GM23338 (cell line): ENCODE measurements around the gene CACNA1C. TPM values are rescaled to one million over a fixed set of nuclear protein-coding genes. Genes with fewer than 3 reads are reported as not detected.

Experiments
- ATAC-seq: fragments of 200-7000 bp; cut with Tn5 transposase; 3 replicates; pipeline ENCODE4 v1.9.1; 2020
- DNase-seq: peaks from one replicate; pipeline ENCODE4 v3.0.0-alpha.2; 2015; ENCODE audit warnings: low spot score
- H2AFZ ChIP-seq: fragments of 200-600 bp; sonication (generic); 2 replicates; pipeline ENCODE4 v1.8.0; 2016; ENCODE audit warnings: antibody characterized with exemption, mild to moderate bottlenecking, moderate library complexity
- H3F3A ChIP-seq: fragments of 200-600 bp; sonication (generic); replicated peaks from 2 replicates; pipeline ENCODE4 v1.8.0; 2017; ENCODE audit warnings: antibody characterized with exemption, mixed run types, low read depth
- H3K27ac ChIP-seq: fragments of 200-600 bp; sonication (generic); 2 replicates; pipeline ENCODE4 v1.6.1; 2016; ENCODE audit warnings: low read depth
- H3K27me3 ChIP-seq: fragments of 200-600 bp; sonication (generic); 2 replicates; pipeline ENCODE4 v1.8.0; 2016; ENCODE audit warnings: mild to moderate bottlenecking, mixed run types, moderate library complexity; ENCODE audit not compliant: insufficient read depth
- H3K36me3 ChIP-seq: fragments of 200-600 bp; sonication (generic); 2 replicates; pipeline ENCODE4 v1.8.0; 2016; ENCODE audit warnings: mild to moderate bottlenecking; ENCODE audit not compliant: insufficient read depth
- H3K4me1 ChIP-seq: fragments of 200-600 bp; sonication (generic); 2 replicates; pipeline ENCODE4 v1.8.0; 2016; ENCODE audit warnings: mild to moderate bottlenecking, moderate library complexity; ENCODE audit not compliant: insufficient read depth
- H3K4me2 ChIP-seq: fragments of 200-600 bp; sonication (generic); 2 replicates; pipeline ENCODE4 v1.7.1; 2017; ENCODE audit warnings: mixed run types
- H3K4me3 ChIP-seq: fragments of 200-600 bp; sonication (generic); 2 replicates; pipeline ENCODE4 v1.6.1; 2016; ENCODE audit warnings: mixed run types
- H3K79me2 ChIP-seq: fragments of 200-600 bp; sonication (generic); replicated peaks from 2 replicates; pipeline ENCODE4 v1.8.0; 2017; ENCODE audit warnings: mild to moderate bottlenecking; ENCODE audit not compliant: insufficient read depth
- H3K9me2 ChIP-seq: fragments of 200-600 bp; sonication (generic); 2 replicates; pipeline ENCODE4 v1.8.0; 2017; ENCODE audit not compliant: insufficient read depth
- H4K20me1 ChIP-seq: fragments of 200-600 bp; sonication (generic); replicated peaks from 2 replicates; pipeline ENCODE4 v1.8.0; 2017; ENCODE audit warnings: mild to moderate bottlenecking; ENCODE audit not compliant: insufficient read depth
- H3K27ac Mint-ChIP-seq: 2 replicates; pipeline ENCODE4 v1.8.0; 2020; ENCODE audit warnings: inconsistent platforms, mild to moderate bottlenecking, moderate library complexity, mixed read lengths
- H3K27me3 Mint-ChIP-seq: 3 replicates; pipeline ENCODE4 v1.8.0; 2022; ENCODE audit warnings: low read depth, mild to moderate bottlenecking, moderate library complexity, mixed read lengths, inconsistent platforms; ENCODE audit not compliant: insufficient read depth, poor library complexity
- H3K36me3 Mint-ChIP-seq: 3 replicates; pipeline ENCODE4 v1.8.0; 2021; ENCODE audit warnings: low read depth, mild to moderate bottlenecking, inconsistent platforms, moderate library complexity, mixed read lengths
- H3K4me1 Mint-ChIP-seq: 3 replicates; pipeline ENCODE4 v1.8.0; 2020; ENCODE audit warnings: mild to moderate bottlenecking, inconsistent platforms, mixed read lengths
- H3K4me3 Mint-ChIP-seq: 3 replicates; pipeline ENCODE4 v1.8.0; 2021; ENCODE audit warnings: moderate library complexity, mild to moderate bottlenecking, inconsistent platforms, mixed read lengths
- H3K9me3 Mint-ChIP-seq: 3 replicates; pipeline ENCODE4 v1.8.0; 2020; ENCODE audit warnings: moderate library complexity, mild to moderate bottlenecking, inconsistent platforms, mixed read lengths
- CTCF ChIP-seq, 2 experiments: fragments of 200-600 bp in 1 of 2; sonication (generic) in 1 of 2; conservative IDR thresholded peaks; 2 replicates each; pipeline versions ENCODE4 v1.5.1 to v1.6.1; 2016 to 2017; ENCODE audit warnings: antibody characterized with exemption in 2 of 2, low read depth in 2 of 2, mild to moderate bottlenecking in 2 of 2, moderate library complexity in 1 of 2
- EZH2 ChIP-seq: fragments of 200-600 bp; sonication (generic); IDR thresholded peaks from one replicate; pipeline ENCODE4 v1.8.0; 2017; ENCODE audit warnings: antibody characterized with exemption, mild to moderate bottlenecking, low read depth; ENCODE audit not compliant: unreplicated experiment
- EZH2phosphoT487 ChIP-seq: fragments of 200-600 bp; sonication (generic); IDR thresholded peaks from one replicate; pipeline ENCODE4 v1.8.1; 2018; ENCODE audit warnings: antibody characterized with exemption; ENCODE audit not compliant: unreplicated experiment
- JUNB ChIP-seq: IDR thresholded peaks from one replicate; pipeline ENCODE4 v1.6.1; 2016; ENCODE audit warnings: antibody characterized with exemption; ENCODE audit not compliant: unreplicated experiment
- NANOG ChIP-seq: IDR thresholded peaks from 2 replicates; pipeline ENCODE4 v1.6.1; 2016; ENCODE audit warnings: antibody characterized with exemption, borderline replicate concordance
- POLR2AphosphoS5 ChIP-seq: IDR thresholded peaks from 2 replicates; pipeline ENCODE4 v1.6.1; 2016; ENCODE audit warnings: antibody characterized with exemption, low read depth
- REST ChIP-seq: IDR thresholded peaks from one replicate; pipeline ENCODE4 v1.6.1; 2018; ENCODE audit warnings: antibody characterized with exemption; ENCODE audit not compliant: unreplicated experiment
- STAT1 ChIP-seq: IDR thresholded peaks from one replicate; pipeline ENCODE4 v1.6.1; 2016; ENCODE audit warnings: antibody characterized with exemption; ENCODE audit not compliant: unreplicated experiment
- ZNF114 ChIP-seq: fragments of 250-450 bp; sonication (Bioruptor Pico); IDR thresholded peaks from 2 replicates; pipeline ENCODE4 v1.5.0; 2020; ENCODE audit warnings: mild to moderate bottlenecking, moderate library complexity
- ZNF331 ChIP-seq: fragments of 250-450 bp; sonication (Bioruptor Pico); IDR thresholded peaks from 2 replicates; pipeline ENCODE4 v1.5.0; 2020; ENCODE audit warnings: low read depth, mild to moderate bottlenecking, moderate library complexity
- ZNF462 ChIP-seq: fragments of 250-450 bp; sonication (Bioruptor Pico); IDR thresholded peaks from 2 replicates; pipeline ENCODE4 v1.5.0; 2020; ENCODE audit warnings: mild to moderate bottlenecking, moderate library complexity
- polyA plus RNA-seq: library from polyadenylated mRNA; unstranded; fragments of >200 nt; fragmentation: Nextera tagmentation; extraction: Ambion mirVana; gene quantifications from 2 replicates; pipeline ENCODE4 v1.2.1, GENCODE V29; 2016
- total RNA-seq: library from RNA; depleted of rRNA; stranded (reverse); fragments of >200 nt; shearing (Covaris generic); gene quantifications from 2 replicates; pipeline ENCODE4 v1.2.3, GENCODE V29; 2014

The CACNA1C gene
- total and polyA plus RNA-seq, 2 experiments from 2014 or later = 0.78 to 2.1 TPM

GRCh38 chr12:2311020-2311778, 258.4 kb downstream of the CACNA1C start:
- Mint-ChIP-seq H3K27ac (no peak overlapping the region), H3K36me3 (peaks cover 3% of the 10 kb centered on the region; the same call in 1 of the 3 replicates), H3K9me3 (no peaks in the 10 kb centered on the region), H3K4me1 (peaks cover 18% of the 10 kb centered on the region), H3K4me3 (no peak overlapping the region), H3K27me3 (peaks cover 4% of the 10 kb centered on the region)
- H3K9me2 ChIP-seq = no peaks in the 10 kb centered on the region
- H3F3A ChIP-seq = peaks cover 5% of the 10 kb centered on the region; the same call in 1 of the 2 replicates
- H3K27ac ChIP-seq = no peak overlapping the region
- no peaks in the 10 kb centered on the region for H4K20me1 ChIP-seq
- H3K4me1 ChIP-seq = peaks cover 18% of the 10 kb centered on the region
- H3K79me2 ChIP-seq = no peaks in the 10 kb centered on the region
- H3K4me3 ChIP-seq = no peak overlapping the region
- no peak overlapping the region for H3K4me2 ChIP-seq
- H2AFZ ChIP-seq = no peak overlapping the region
- H3K27me3 ChIP-seq = no peaks in the 10 kb centered on the region
- no peaks in the 10 kb centered on the region for H3K36me3 ChIP-seq
- DNase-seq (no peak), ATAC-seq (no peak)
- TF ChIP-seq JUNB (no peak), CTCF (conservative IDR thresholded peaks at IDR 0.05; ENCODE audit: low read depth in 2 of 2) (no peak), ZNF462 (no peak), NANOG (no peak), REST (no peak), STAT1 (no peak), POLR2AphosphoS5 (no peak), EZH2phosphoT487 (no peak), EZH2 (no peak), ZNF331 (CRISPR knock-in tag) (no peak), ZNF114 (CRISPR knock-in tag) (no peak)
